UCSD-AML1 (cell line): ENCODE measurements around the gene GTF2B.
"Not testable (repeated sequence)": the region's sequence is repeated elsewhere in the genome, so short reads cannot be mapped to it uniquely, and the experiment has no call there.

Experiments used
- DNase-seq: peaks from one replicate; lab custom pipeline; 2025; ENCODE audit not compliant: unreplicated experiment; lab: John Stamatoyannopoulos, UW

GTF2B gene

GRCh38 chr1:88888750-88889149 lies 2.6 kb downstream of the GTF2B start:
- DNase-seq = no peak

- no peak for DNase-seq
Observed at GRCh38 chr1:88885933-88886332, 5.4 kb downstream of the GTF2B start.

GRCh38 chr1:88883156-88883555 lies 8.2 kb downstream of the GTF2B start:
- DNase-seq = no peak

GRCh38 chr1:88880717-88881116 lies 10.7 kb downstream of the GTF2B start:
- not testable (repeated sequence) for DNase-seq

GRCh38 chr1:88878731-88879130 lies 12.6 kb downstream of the GTF2B start:
- DNase-seq = no peak

- DNase-seq = no peak
Observed at GRCh38 chr1:88877911-88878310, 13.5 kb downstream of the GTF2B start.

- no peak for DNase-seq
Observed at GRCh38 chr1:88877382-88877825, 14.0 kb downstream of the GTF2B start.

GRCh38 chr1:88876573-88877365 lies 14.6 kb downstream of the GTF2B start:
- no peak for DNase-seq

- no peak for DNase-seq
Observed at GRCh38 chr1:88875595-88875994, 15.8 kb downstream of the GTF2B start.

- DNase-seq = no peak
Observed at GRCh38 chr1:88873737-88874349, 17.5 kb downstream of the GTF2B start.

- DNase-seq = not testable (repeated sequence)
Observed at GRCh38 chr1:88869644-88870043, 21.7 kb downstream of the GTF2B start.

GRCh38 chr1:88867743-88868521 lies 23.4 kb downstream of the GTF2B start:
- no peak for DNase-seq

- no peak for DNase-seq
Observed at GRCh38 chr1:88851303-88852063, 39.9 kb downstream of the GTF2B start.

GRCh38 chr1:88847643-88848042 lies 43.7 kb downstream of the GTF2B start:
- no peak for DNase-seq

- no peak for DNase-seq
Observed at GRCh38 chr1:88825721-88826120, 65.6 kb downstream of the GTF2B start.

- DNase-seq = not testable (repeated sequence)
Observed at GRCh38 chr1:88819642-88820041, 71.7 kb downstream of the GTF2B start.

- DNase-seq = no peak
Observed at GRCh38 chr1:88813471-88813870, 77.9 kb downstream of the GTF2B start.

- no peak for DNase-seq
Observed at GRCh38 chr1:88812366-88812765, 79.0 kb downstream of the GTF2B start.

GRCh38 chr1:88803444-88803843 lies 87.9 kb downstream of the GTF2B start:
- DNase-seq = no peak

- no peak for DNase-seq
Observed at GRCh38 chr1:88802950-88803349, 88.4 kb downstream of the GTF2B start.
